Thyroid gland (tissue), 4 donors: ENCODE data around the gene ELMO3. TPM values are rescaled to one million over a fixed set of nuclear protein-coding genes. Genes with fewer than 3 reads are reported as not detected.

ENCODE experiments used
- DNase-seq, 2 donors: peaks; one replicate each; pipeline ENCODE4 v3.0.0-alpha.2; 2019
- H3K27ac ChIP-seq, 3 donors: fragments of 200-600 bp; sonication (generic); 1 replicate in 2 of 3; 2 replicates in 1 of 3; pipeline ENCODE4 v1.5.1; 2016 to 2019; ENCODE audit warnings: mild to moderate bottlenecking in 1 of 3, moderate library complexity in 1 of 3
- H3K27me3 ChIP-seq: fragments of 200-600 bp; sonication (generic); one replicate; pipeline ENCODE4 v1.5.1; 2019
- H3K36me3 ChIP-seq, 2 donors: fragments of 200-600 bp; sonication (generic); one replicate each; pipeline ENCODE4 v1.5.1; 2016 to 2019
- H3K4me1 ChIP-seq, 2 donors: fragments of 200-600 bp; sonication (generic); one replicate each; pipeline ENCODE4 v1.5.1; 2017 to 2019
- H3K4me3 ChIP-seq, 3 donors: fragments of 200-600 bp; sonication (generic); replicated peaks in 1 of 3; 1 replicate in 2 of 3; 2 replicates in 1 of 3; pipeline ENCODE4 v1.5.1; 2016; ENCODE audit warnings: mild to moderate bottlenecking in 1 of 3
- H3K9me3 ChIP-seq: fragments of 200-600 bp; sonication (generic); one replicate; pipeline ENCODE4 v1.5.1; 2017
- CTCF ChIP-seq, 6 experiments: fragments of 200-600 bp in 3 of 6; fragments of 450-650 bp in 3 of 6; sonication (generic) in 3 of 6; IDR thresholded peaks; one replicate each; pipeline ENCODE4 v1.5.1; 2016 to 2019; ENCODE audit warnings: antibody characterized with exemption in 6 of 6, mild to moderate bottlenecking in 2 of 6, inconsistent platforms in 1 of 6, moderate library complexity in 1 of 6
- POLR2A ChIP-seq, 2 donors: fragments of 450-650 bp; IDR thresholded peaks; one replicate each; pipeline ENCODE4 v1.6.1; 2017; ENCODE audit warnings: antibody characterized with exemption in 2 of 2, mild to moderate bottlenecking in 2 of 2, moderate library complexity in 1 of 2
- WGBS, 2 donors: methylation state at CpG; one replicate each; pipeline ENCODE4 v1.1.5; 2017; 5-methylcytosine and 5-hydroxymethylcytosine counted together
- intact Hi-C: fragments of 100-400 bp; cut with DNase I; formaldehyde crosslinking; loops from one replicate; pipeline ENCODE4 v1.15.1; 2023
- total RNA-seq, 4 donors: library from RNA; depleted of rRNA; stranded (reverse); fragments of >200 nt; gene quantifications; one replicate each; pipeline ENCODE4 v1.2.3, GENCODE V29; 2016

The ELMO3 gene
- total RNA-seq, 4 donors from 2014 or later = 26.0 to 37.8 (median 30.0) TPM

GRCh38 chr16:67241008-67241900 is 42.3 kb downstream of the ELMO3 start:
- H3K36me3 ChIP-seq = peaks cover 24 to 32% of the 10 kb centered on the region in 2 donors
- no peak overlapping the region for H3K4me3 ChIP-seq
- TF ChIP-seq CTCF (IDR thresholded peaks at IDR 0.05) (no peak), POLR2A (IDR thresholded peaks at IDR 0.05) (no peak)
- peak; percentile 91 for DNase-seq
- no peaks in the 10 kb centered on the region for H3K9me3 ChIP-seq
- 42% methylated on average over 8 to 10 of the region's 10 CpGs for WGBS, 2 donors
- peak overlapping the region; percentile 73 to 91 (median 90) for H3K27ac ChIP-seq
- H3K27me3 ChIP-seq = no peaks in the 10 kb centered on the region
- intact Hi-C loops = no loop called here
- peaks cover 43 to 62% of the 10 kb centered on the region in 2 donors for H3K4me1 ChIP-seq

GRCh38 chr16:67242138-67242730 is 43.3 kb downstream of the ELMO3 start:
- 74 to 75% methylated on average over 4 of the region's 4 CpGs for WGBS, 2 donors

GRCh38 chr16:67243481-67243880 is 44.5 kb downstream of the ELMO3 start:
- H3K4me1 ChIP-seq = peaks cover 52 to 72% of the 10 kb centered on the region in 2 donors

More at GRCh38 chr16:67242138-67242730, 43.3 kb downstream of the ELMO3 start:
- peaks cover 43 to 62% of the 10 kb centered on the region in 2 donors for H3K4me1 ChIP-seq
- no peak for DNase-seq
- H3K9me3 ChIP-seq = no peaks in the 10 kb centered on the region
- peak overlapping the region; percentile 73 to 91 (median 90) for H3K27ac ChIP-seq
- H3K27me3 ChIP-seq = no peaks in the 10 kb centered on the region
- no peak overlapping the region for H3K4me3 ChIP-seq
- intact Hi-C loops = no loop called here
- TF ChIP-seq CTCF (IDR thresholded peaks at IDR 0.05) (no peak), POLR2A (IDR thresholded peaks at IDR 0.05) (no peak)
- peaks cover 16 to 22% of the 10 kb centered on the region in 2 donors for H3K36me3 ChIP-seq

GRCh38 chr16:67244387-67245185 is 45.7 kb downstream of the ELMO3 start:
- Histone ChIP-seq H3K27ac (peak overlapping the region; percentile 77 to 91 (median 80)), H3K9me3 (no peaks in the 10 kb centered on the region), H3K36me3 (no peaks in the 10 kb centered on the region), H3K4me1 (peaks cover 57 to 80% of the 10 kb centered on the region in 2 donors), H3K4me3 (no peak overlapping the region), H3K27me3 (no peaks in the 10 kb centered on the region)
- intact Hi-C loops = no loop called here
- no peak for TF ChIP-seq POLR2A (IDR thresholded peaks at IDR 0.05)
- TF ChIP-seq CTCF (IDR thresholded peaks at IDR 0.05) = no peak
- WGBS, 2 donors = 41 to 47% methylated on average over 3 to 4 of the region's 5 CpGs
- DNase-seq = peak; percentile 26 to 28

More at GRCh38 chr16:67243481-67243880, 44.5 kb downstream of the ELMO3 start:
- no peak for DNase-seq
- Histone ChIP-seq H3K36me3 (peaks cover 4 to 10% of the 10 kb centered on the region in 2 donors), H3K27ac (peak overlapping the region; percentile 77 to 91 (median 80)), H3K9me3 (no peaks in the 10 kb centered on the region), H3K27me3 (no peaks in the 10 kb centered on the region), H3K4me3 (no peak overlapping the region)
- WGBS, 2 donors = 72 to 82% methylated on average over 4 of the region's 4 CpGs
- intact Hi-C loops = no loop called here
- TF ChIP-seq CTCF (IDR thresholded peaks at IDR 0.05) (no peak), POLR2A (IDR thresholded peaks at IDR 0.05) (no peak)
